GM21390 (cell line): ENCODE measurements around the gene CCT8L2.
"Not testable (repeated sequence)": the region's sequence is repeated elsewhere in the genome, so short reads cannot be mapped to it uniquely, and the experiment has no call there.

ENCODE experiments used
- ATAC-seq: cut with Tn5 transposase; IDR thresholded peaks from one replicate; pipeline ENCODE4 v1.9.1; 2021; ENCODE audit not compliant: unreplicated experiment

The CCT8L2 gene

GRCh38 chr22:16599648-16600047, 7.0 kb upstream of the CCT8L2 start:
- not testable (repeated sequence) for ATAC-seq

DNA sequence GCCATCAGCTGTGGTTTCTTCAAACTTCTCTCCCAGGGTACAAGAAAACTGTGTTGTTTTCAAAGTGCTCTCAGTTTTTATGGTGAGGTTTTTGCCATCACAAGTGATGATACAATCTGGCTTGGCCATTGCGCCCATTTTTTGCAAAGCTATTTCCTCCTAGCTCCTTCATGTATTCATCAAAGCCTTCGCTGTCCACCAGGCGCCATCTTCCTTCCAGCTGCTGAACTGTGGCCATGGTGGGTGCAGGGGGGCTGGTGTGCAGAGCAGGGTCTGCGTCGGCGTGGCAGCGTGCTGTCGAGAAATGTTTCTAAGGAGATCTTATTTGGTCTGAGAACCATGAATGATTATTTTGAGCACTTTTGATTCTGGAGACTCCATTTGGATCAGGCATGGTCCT, 2.6 kb upstream of the CCT8L2 start:
- ATAC-seq: not testable (repeated sequence)

DNA sequence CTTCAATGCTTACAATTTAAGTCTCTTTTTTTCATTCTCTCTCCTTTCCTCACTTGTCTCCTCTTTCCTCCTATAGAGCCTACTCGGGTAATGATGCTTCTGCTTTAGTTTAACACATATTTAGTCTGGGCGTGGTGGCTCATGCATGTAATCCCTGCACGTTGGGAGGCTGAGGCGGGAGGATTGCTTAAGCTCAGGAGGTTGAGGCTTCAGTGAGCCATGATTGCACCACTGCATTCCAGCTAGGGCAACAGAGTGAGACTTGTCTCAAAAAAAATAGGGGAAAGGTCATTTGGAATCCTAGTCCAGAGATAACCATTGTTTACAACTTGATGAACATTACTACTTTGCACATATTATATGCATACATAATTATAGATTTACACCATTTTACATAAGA, 1.4 kb upstream of the CCT8L2 start:
- no peak for ATAC-seq

GRCh38 chr22:16592231-16592630, 379 bp downstream of the CCT8L2 start:
- ATAC-seq: not testable (repeated sequence)

- ATAC-seq: not testable (repeated sequence)
These were observed 1.5 kb downstream of the CCT8L2 start for GRCh38 chr22:16591136-16591535.

- ATAC-seq: no peak
These were observed 5.6 kb downstream of the CCT8L2 start for GRCh38 chr22:16586991-16587390.

DNA sequence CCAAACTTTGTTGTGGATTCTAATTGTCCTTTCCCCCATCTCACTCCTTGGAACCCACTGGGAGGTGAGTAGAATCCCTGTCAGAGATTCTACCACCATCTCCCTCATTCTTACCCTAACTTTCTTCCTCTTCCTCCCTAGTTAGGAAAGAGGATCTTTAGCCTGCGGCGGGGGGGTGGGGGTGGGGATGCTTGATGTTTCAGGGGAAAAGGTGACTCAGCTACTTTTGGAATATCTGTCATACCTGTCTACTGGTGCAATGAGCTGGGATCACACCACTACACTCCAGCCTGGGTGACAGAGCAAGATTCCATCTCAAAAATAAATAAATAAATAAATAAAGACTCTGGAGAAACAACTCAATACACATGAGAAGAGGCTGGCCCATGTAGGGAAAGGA, 6.4 kb downstream of the CCT8L2 start:
- no peak for ATAC-seq

DNA sequence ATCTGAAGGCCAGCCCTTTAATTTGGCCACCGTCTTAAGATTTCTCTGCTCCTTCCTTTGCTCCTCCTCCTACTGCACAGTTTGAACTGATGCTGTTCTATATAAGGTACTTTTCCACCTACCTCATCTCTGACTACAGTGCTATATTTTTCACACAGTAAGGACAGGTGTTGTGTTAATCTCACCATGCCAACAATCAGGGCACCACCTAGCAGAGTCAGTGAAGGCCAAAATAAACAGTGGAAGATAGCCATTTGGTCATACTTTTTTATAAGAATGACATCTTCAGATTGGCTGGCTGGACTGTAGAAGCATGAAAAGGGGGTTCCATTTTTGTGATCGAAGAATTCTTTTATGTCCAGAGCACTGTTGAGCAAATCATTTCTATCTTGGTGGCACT, 11.7 kb downstream of the CCT8L2 start:
- ATAC-seq: not testable (repeated sequence)

DNA sequence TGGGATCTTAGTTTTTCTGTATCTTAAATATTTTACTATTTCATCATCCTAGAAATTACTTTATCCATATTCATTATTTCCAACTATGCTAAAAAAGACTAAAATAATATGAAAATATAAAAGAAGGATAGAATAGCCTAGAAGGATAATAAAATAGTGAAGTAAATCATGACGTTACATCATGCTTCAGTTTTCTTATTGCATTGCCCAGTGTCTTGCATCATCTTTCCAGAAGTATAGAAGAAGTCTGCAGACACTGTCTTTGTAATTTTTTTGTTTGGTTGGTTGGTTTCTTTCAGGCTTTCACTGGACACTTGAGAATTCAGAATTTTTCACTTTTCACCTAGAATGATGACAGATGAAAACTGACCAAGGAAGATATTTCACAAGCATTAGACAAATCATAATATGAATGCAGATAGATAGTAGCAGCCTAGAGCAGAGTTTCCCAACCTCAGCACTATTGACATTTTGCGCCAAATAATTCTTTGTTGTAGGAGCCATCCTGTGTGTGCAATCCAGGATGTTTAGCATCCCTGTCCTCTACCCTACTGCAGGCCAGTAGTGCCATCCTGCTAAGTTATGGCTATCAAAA, 23.3 kb downstream of the CCT8L2 start:
- ATAC-seq: not testable (repeated sequence)

GRCh38 chr22:16568425-16568758, 24.2 kb downstream of the CCT8L2 start:
- no peak for ATAC-seq

GRCh38 chr22:16567617-16568424, 24.8 kb downstream of the CCT8L2 start:
- ATAC-seq: not testable (repeated sequence)

DNA sequence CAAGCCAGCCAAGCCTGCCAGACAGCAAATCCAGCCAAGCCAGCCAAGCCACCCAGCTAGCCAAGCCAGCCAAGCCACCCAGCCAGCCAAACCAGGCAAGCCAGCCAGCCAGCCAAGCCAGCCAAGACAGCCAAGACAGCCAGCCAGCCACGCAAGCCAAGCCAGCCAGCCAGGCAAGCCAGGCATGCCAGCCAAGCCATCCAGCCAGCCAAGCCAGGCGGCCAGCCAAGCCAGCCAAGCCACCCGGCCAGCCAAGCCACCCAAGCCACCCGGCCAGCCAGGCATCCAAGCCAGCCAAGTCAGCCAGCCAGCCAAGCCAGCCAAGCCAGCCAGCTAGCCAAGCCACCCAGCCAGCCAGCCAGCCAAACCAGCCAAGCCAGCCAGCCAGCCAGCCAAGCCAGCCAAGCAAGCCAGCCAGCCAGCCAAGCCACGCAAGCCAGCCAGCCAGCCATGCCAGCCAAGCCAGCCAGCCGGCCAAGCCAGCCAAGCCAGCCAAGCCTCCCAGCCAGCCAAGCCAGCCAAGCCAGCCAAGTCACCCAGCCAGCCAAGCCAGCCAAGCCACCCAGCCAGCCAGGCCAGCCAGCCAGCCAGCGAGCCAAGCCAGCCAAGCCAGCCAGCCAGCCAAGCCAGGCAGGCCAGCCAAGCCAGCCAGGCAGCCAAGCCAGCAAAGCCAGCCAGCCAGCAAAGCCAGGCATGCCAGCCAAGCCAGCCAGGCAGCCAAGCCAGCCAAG, 26.0 kb downstream of the CCT8L2 start:
- not testable (repeated sequence) for ATAC-seq

- ATAC-seq: not testable (repeated sequence)
These were observed 26.8 kb downstream of the CCT8L2 start for GRCh38 chr22:16565585-16566420.

GRCh38 chr22:16564837-16565584, 27.6 kb downstream of the CCT8L2 start:
- not testable (repeated sequence) for ATAC-seq

DNA sequence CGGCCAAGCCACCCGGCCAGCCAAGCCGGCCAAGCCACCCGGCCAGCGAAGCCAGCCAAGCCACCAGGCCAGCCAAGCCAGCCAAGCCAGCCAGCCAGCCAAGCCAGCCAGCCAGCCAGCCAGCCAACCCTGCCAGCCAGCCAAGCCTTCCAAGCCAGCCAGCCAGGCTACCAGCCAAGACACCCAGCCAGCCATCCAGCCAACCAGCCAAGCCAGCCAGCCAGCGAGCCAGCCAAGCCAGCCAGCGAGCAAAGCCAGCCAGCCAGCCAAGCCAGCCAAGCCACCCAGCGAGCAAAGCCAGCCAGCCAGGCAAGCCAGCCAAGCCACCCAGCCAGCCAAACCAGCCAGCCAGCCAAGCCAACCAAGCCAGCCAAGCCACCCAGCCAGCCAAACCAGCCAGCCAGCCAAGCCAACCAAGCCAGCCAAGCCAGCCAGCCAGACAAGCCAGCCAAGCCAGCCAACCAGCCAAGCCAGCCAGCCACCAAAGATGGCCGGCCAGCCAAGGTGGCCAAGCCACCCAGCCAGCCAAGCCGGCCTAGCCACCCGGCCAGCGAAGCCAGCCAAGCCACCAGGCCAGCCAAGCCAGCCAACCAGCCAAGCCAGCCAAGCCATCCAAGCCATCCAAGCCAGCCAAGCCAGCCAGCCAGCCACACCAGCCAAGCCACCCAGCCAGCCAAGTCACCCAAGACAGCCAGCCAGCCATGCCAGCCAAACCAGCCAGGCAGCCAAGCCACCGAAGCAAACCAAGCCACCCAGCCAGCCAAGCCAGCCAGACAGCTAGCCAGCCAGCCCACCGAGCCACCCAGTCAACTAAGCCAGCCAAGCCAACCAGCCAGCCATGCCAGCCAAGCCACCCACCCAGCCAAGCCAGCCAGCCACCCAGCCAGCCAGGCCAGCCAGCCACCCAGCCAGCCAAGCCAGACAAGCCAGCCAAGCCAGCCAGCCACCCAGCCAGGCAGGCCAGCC, 28.8 kb downstream of the CCT8L2 start:
- no peak for ATAC-seq

DNA sequence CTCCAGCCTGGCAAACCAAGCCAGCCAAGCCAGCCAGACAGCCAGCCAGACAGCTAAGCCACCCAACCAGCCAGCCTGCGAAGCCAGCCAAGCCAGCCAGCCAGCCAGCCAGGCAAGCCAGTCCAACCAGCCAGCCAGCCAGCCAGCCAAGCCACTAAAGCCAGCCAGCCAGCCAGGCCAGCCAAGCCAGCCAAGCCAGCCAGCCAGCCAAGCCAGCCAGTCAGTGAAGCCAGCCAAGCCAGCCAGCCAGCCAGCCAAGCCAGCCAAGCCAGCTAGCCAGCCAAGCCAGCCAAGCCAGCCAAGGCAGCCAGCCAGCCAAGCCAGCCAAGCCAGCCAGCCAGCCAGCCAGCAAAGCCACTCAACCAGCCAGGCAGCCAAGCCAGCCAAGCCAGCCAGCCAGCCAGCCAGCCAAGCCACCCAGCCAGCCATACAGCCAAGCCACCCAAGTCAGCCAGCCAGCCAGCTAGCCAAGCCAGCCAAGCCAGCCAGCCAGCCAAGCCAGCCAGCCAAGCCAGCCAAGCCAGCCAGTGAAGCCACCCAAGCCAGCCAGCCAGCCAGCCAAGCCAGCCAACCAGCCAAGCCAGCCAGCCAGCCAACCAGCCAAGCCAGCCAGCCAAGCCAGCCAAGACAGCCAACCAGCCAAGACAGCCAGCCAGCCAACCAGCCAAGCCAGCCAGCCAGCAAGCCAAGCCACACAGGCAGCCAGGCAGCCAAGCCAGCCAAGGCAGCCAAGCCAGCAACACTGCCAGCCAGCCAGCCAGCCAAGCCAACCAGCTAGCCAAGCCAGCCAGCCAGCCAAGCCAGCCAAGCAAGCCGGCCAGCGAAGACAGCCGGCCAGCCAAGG, 29.7 kb downstream of the CCT8L2 start:
- ATAC-seq: no peak

GRCh38 chr22:16561093-16561658, 31.4 kb downstream of the CCT8L2 start:
- ATAC-seq: not testable (repeated sequence)

- not testable (repeated sequence) for ATAC-seq
These were observed 32.0 kb downstream of the CCT8L2 start for GRCh38 chr22:16560651-16561050.
